Lung (tissue), 12 donors: ENCODE measurements around the gene KCNA1. TPM values are rescaled to one million over a fixed set of nuclear protein-coding genes. Genes with fewer than 3 reads are reported as not detected.

Experiments
- ATAC-seq: fragments of 200-7000 bp; cut with Tn5 transposase; one replicate; pipeline ENCODE4 v1.9.1; 2020; ENCODE audit warnings: moderate number of reproducible peaks; ENCODE audit not compliant: insufficient read depth, low FRiP score
- DNase-seq, 3 donors: peaks; one replicate each; pipeline ENCODE4 v3.0.0-alpha.2; 2013 to 2017
- H3K27ac ChIP-seq, 2 donors: one replicate each; pipeline ENCODE4 v1.5.1; 2013; ENCODE audit warnings: mild to moderate bottlenecking in 2 of 2, moderate library complexity in 2 of 2, control low read depth in 1 of 2, inconsistent platforms in 1 of 2, low read depth in 1 of 2, low read length in 1 of 2
- H3K27me3 ChIP-seq, 3 donors: one replicate each; pipeline ENCODE4 v1.5.1; 2013; ENCODE audit warnings: low read length in 2 of 3; ENCODE audit not compliant: control insufficient read depth in 3 of 3, insufficient read depth in 3 of 3
- H3K36me3 ChIP-seq, 4 donors: one replicate each; pipeline ENCODE4 v1.5.1; 2013; ENCODE audit warnings: low read length in 4 of 4, mild to moderate bottlenecking in 1 of 4, moderate library complexity in 1 of 4; ENCODE audit not compliant: control insufficient read depth in 4 of 4, insufficient read depth in 4 of 4
- H3K4me1 ChIP-seq, 5 donors: one replicate each; pipeline ENCODE4 v1.5.1; 2013; ENCODE audit warnings: low read length in 5 of 5, mild to moderate bottlenecking in 2 of 5, moderate library complexity in 1 of 5; ENCODE audit not compliant: control insufficient read depth in 5 of 5, insufficient read depth in 5 of 5
- H3K4me3 ChIP-seq: one replicate; pipeline ENCODE4 v1.5.1; 2013; ENCODE audit warnings: mild to moderate bottlenecking, control low read depth, moderate library complexity
- H3K9ac ChIP-seq, 2 donors: one replicate each; pipeline ENCODE4 v1.5.1; 2013; ENCODE audit warnings: low read length in 2 of 2, control low read depth in 1 of 2; ENCODE audit not compliant: insufficient read depth in 1 of 2
- H3K9me3 ChIP-seq, 4 donors: one replicate each; pipeline ENCODE4 v1.5.1; 2013; ENCODE audit warnings: low read length in 3 of 4, mild to moderate bottlenecking in 1 of 4, moderate library complexity in 1 of 4; ENCODE audit not compliant: control insufficient read depth in 4 of 4, insufficient read depth in 3 of 4
- CTCF ChIP-seq: IDR thresholded peaks from 2 replicates; pipeline ENCODE4 v1.5.1; 2012; ENCODE audit warnings: mild to moderate bottlenecking; ENCODE audit errors: control extremely low read depth, extremely low read depth
- WGBS, 2 donors: extraction: QIAGEN DNeasy Blood & Tissue Kit; methylation state at CpG; one replicate each; pipeline ENCODE4 v1.1.7; 2013; 5-methylcytosine and 5-hydroxymethylcytosine counted together
- polyA plus RNA-seq, 2 donors: library from polyadenylated mRNA; stranded (reverse); fragments of 200-250 nt; gene quantifications; one replicate each; pipeline ENCODE4 v1.2.1, GENCODE V29; 2013
- total RNA-seq, 2 donors: library from RNA; depleted of rRNA in 1 of 2; stranded (reverse); fragments of >200 nt in 1 of 2; gene quantifications; one replicate each; pipeline ENCODE4 v1.2.1, GENCODE V29; 2014 to 2021
- donor health status: control.
- donor health status: control.
- donor health status: Bipolar disorder and iron deficiency.
- donor health status: healthy.
- donor health status: DM: yes; HTN: yes; CAD: no.

KCNA1 gene
- total and polyA plus RNA-seq, 4 donors = 0.07 to 0.24 (median 0.09) TPM; not detected in 1

- H3K27ac ChIP-seq = no peak overlapping the region
These were observed 1.0 kb downstream of the KCNA1 start for GRCh38 chr12:4910502-4911315.

DNA sequence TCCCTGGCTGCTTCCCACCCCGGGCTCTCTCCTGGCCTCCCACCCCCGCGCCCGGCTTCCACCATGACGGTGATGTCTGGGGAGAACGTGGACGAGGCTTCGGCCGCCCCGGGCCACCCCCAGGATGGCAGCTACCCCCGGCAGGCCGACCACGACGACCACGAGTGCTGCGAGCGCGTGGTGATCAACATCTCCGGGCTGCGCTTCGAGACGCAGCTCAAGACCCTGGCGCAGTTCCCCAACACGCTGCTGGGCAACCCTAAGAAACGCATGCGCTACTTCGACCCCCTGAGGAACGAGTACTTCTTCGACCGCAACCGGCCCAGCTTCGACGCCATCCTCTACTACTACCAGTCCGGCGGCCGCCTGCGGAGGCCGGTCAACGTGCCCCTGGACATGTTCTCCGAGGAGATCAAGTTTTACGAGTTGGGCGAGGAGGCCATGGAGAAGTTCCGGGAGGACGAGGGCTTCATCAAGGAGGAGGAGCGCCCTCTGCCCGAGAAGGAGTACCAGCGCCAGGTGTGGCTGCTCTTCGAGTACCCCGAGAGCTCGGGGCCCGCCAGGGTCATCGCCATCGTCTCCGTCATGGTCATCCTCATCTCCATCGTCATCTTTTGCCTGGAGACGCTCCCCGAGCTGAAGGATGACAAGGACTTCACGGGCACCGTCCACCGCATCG is 1.8 kb downstream of the KCNA1 start:
- Histone ChIP-seq H3K4me3 (no peak overlapping the region), H3K27ac (no peak overlapping the region), H3K9me3 (peaks cover 0 to 5% (median 0%) of the 10 kb centered on the region in 4 donors), H3K27me3 (peaks cover 11 to 96% (median 87%) of the 10 kb centered on the region in 3 donors), H3K36me3 (no peaks in the 10 kb centered on the region), H3K4me1 (peaks cover 0 to 20% (median 2%) of the 10 kb centered on the region in 5 donors), H3K9ac (no peak overlapping the region)
- ATAC-seq (no peak), DNase-seq (no peak)
- TF ChIP-seq CTCF = no peak
- 36 to 38% methylated on average over 60 to 61 of the region's 61 CpGs for WGBS, 2 donors

More at GRCh38 chr12:4910502-4911315, 1.0 kb downstream of the KCNA1 start:
- DNase-seq (peak in 2 of 3 donors; percentile 1 to 2), ATAC-seq (no peak)
- H3K36me3 ChIP-seq = no peaks in the 10 kb centered on the region
- peak overlapping the region; percentile 22 for H3K4me3 ChIP-seq
- TF ChIP-seq CTCF = no peak
- H3K9me3 ChIP-seq = peaks cover 0 to 5% (median 0%) of the 10 kb centered on the region in 4 donors
- no peak overlapping the region for H3K9ac ChIP-seq
- H3K4me1 ChIP-seq = peaks cover 0 to 20% (median 2%) of the 10 kb centered on the region in 5 donors
- WGBS, 2 donors = 1 to 2% methylated on average over 44 to 49 of the region's 49 CpGs
- H3K27me3 ChIP-seq = peaks cover 11 to 97% (median 90%) of the 10 kb centered on the region in 3 donors

- H3K4me1 ChIP-seq = peaks cover 0 to 11% (median 2%) of the 10 kb centered on the region in 5 donors
- peaks cover 11 to 83% (median 71%) of the 10 kb centered on the region in 3 donors for H3K27me3 ChIP-seq
- no peak overlapping the region for H3K4me3 ChIP-seq
- no peaks in the 10 kb centered on the region for H3K36me3 ChIP-seq
- peaks cover 0 to 3% (median 0%) of the 10 kb centered on the region in 4 donors for H3K9me3 ChIP-seq
- H3K9ac ChIP-seq = no peak overlapping the region
- no peak for TF ChIP-seq CTCF
- ATAC-seq (no peak), DNase-seq (no peak)
- H3K27ac ChIP-seq = no peak overlapping the region
- WGBS, 2 donors = 85 to 96% methylated on average over 4 of the region's 4 CpGs
These were observed 5.0 kb downstream of the KCNA1 start for GRCh38 chr12:4914720-4915119.
